Activated CD4-positive, CD25-positive, alpha-beta regulatory T cell treated with anti-CD3 and anti-CD28 coated beads, Interleukin-2, amount 50 U/mL, for 16 hours (primary cell): ENCODE data around the gene CASZ1.

Experiments used
- DNase-seq: peaks from one replicate; pipeline ENCODE4 v3.0.0-alpha.2; 2020; ENCODE audit warnings: low read depth, low spot score

The CASZ1 gene

GRCh38 chr1:10671090-10671489 is 125.4 kb downstream of the CASZ1 start:
- DNase-seq, result no peak

- no peak for DNase-seq
Observed at GRCh38 chr1:10670190-10670589, 126.3 kb downstream of the CASZ1 start.

GRCh38 chr1:10669570-10669969 is 126.9 kb downstream of the CASZ1 start:
- DNase-seq, result no peak

GRCh38 chr1:10667861-10668761 is 128.3 kb downstream of the CASZ1 start:
- DNase-seq, result no peak

- DNase-seq, result no peak
Observed at GRCh38 chr1:10665930-10666850, 130.3 kb downstream of the CASZ1 start.

GRCh38 chr1:10665226-10665625 is 131.2 kb downstream of the CASZ1 start:
- DNase-seq, result no peak

GRCh38 chr1:10664251-10664650 is 132.2 kb downstream of the CASZ1 start:
- no peak for DNase-seq

GRCh38 chr1:10663678-10664035 is 132.8 kb downstream of the CASZ1 start:
- no peak for DNase-seq

GRCh38 chr1:10662824-10663677 is 133.4 kb downstream of the CASZ1 start:
- DNase-seq, result no peak

- no peak for DNase-seq
Observed at GRCh38 chr1:10662090-10662688, 134.3 kb downstream of the CASZ1 start.

GRCh38 chr1:10661453-10661852 is 135.0 kb downstream of the CASZ1 start:
- DNase-seq, result no peak

GRCh38 chr1:10659646-10660540 is 136.6 kb downstream of the CASZ1 start:
- DNase-seq, result no peak

GRCh38 chr1:10659218-10659617 is 137.2 kb downstream of the CASZ1 start:
- DNase-seq, result no peak

GRCh38 chr1:10658396-10659066 is 137.9 kb downstream of the CASZ1 start:
- DNase-seq, result no peak

- no peak for DNase-seq
Observed at GRCh38 chr1:10657088-10657847, 139.2 kb downstream of the CASZ1 start.

- no peak for DNase-seq
Observed at GRCh38 chr1:10656431-10656830, 140.0 kb downstream of the CASZ1 start.

GRCh38 chr1:10655002-10655401 is 141.4 kb downstream of the CASZ1 start:
- no peak for DNase-seq

- DNase-seq, result no peak
Observed at GRCh38 chr1:10653370-10654125, 142.9 kb downstream of the CASZ1 start.
